ENCODE data around the gene PAX5. TPM values are rescaled to one million over a fixed set of nuclear protein-coding genes. Genes with fewer than 3 reads are reported as not detected.

Gene PAX5
- total RNA-seq, 1 experiment from 2014 or later, result 0.39 TPM

- H2BK15ac ChIP-seq (ENCODE audit: low read depth, low read length), result no peak overlapping the region
- no peak overlapping the region for H3K27ac ChIP-seq (ENCODE audit: insufficient read length, low read depth, low read length)
- H2AFZ ChIP-seq (ENCODE audit: low read length), result no peak overlapping the region
- H3K27me3 Mint-ChIP-seq (ENCODE audit: low read depth), result peaks cover 100% of the 10 kb centered on the region
- no CpG with 5 or more reads among the region's 3 CpGs for WGBS (ENCODE audit: extremely low coverage, insufficient read length, low lambda C conversion rate)
- H3K27me3 ChIP-seq (ENCODE audit: insufficient read depth, low read length), result peaks cover 84% of the 10 kb centered on the region
- no peak overlapping the region for H3K4ac ChIP-seq (ENCODE audit: low read depth, low read length)
- H4K8ac ChIP-seq (replicated peaks; ENCODE audit: insufficient read length, low read depth, low read length), result no peak overlapping the region
- no peak overlapping the region for H3K23ac ChIP-seq (ENCODE audit: insufficient read length, low read depth, low read length)
- H2AK5ac ChIP-seq (ENCODE audit: insufficient read length, low read length), result no peak overlapping the region
- peaks cover 2 to 9% of the 10 kb centered on the region in 2 experiments; a peak in 4 of 5 replicates for H3K9me3 Mint-ChIP-seq
- no peak overlapping the region for H2BK12ac ChIP-seq (ENCODE audit: insufficient read length, low read depth, low read length)
- 0 out of 5 replicates have a peak overlapping the region, but pooled peaks of 1 of the 2 experiments have one; percentile 13 for H3K4me3 Mint-ChIP-seq
- TF ChIP-seq, protein P1, sequence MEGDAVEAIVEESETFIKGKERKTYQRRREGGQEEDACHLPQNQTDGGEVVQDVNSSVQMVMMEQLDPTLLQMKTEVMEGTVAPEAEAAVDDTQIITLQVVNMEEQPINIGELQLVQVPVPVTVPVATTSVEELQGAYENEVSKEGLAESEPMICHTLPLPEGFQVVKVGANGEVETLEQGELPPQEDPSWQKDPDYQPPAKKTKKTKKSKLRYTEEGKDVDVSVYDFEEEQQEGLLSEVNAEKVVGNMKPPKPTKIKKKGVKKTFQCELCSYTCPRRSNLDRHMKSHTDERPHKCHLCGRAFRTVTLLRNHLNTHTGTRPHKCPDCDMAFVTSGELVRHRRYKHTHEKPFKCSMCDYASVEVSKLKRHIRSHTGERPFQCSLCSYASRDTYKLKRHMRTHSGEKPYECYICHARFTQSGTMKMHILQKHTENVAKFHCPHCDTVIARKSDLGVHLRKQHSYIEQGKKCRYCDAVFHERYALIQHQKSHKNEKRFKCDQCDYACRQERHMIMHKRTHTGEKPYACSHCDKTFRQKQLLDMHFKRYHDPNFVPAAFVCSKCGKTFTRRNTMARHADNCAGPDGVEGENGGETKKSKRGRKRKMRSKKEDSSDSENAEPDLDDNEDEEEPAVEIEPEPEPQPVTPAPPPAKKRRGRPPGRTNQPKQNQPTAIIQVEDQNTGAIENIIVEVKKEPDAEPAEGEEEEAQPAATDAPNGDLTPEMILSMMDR (conservative IDR thresholded peaks at IDR 0.05), result no peak
- no peaks in the 10 kb centered on the region for H3K79me1 ChIP-seq (ENCODE audit: insufficient read depth, low read depth, low read length, poor library complexity, severe bottlenecking)
- H4K91ac ChIP-seq (ENCODE audit: insufficient read length, low read depth, low read length), result no peak overlapping the region
- DNase-seq, result no peak
- no peak overlapping the region; the same call in 1 of the 2 replicates for H3K14ac ChIP-seq (ENCODE audit: insufficient read depth, low read length)
- H3K4me1 ChIP-seq (ENCODE audit: insufficient read depth, low read length), result no peaks in the 10 kb centered on the region
- H3K4me2 ChIP-seq (ENCODE audit: insufficient read depth, insufficient read length, low read length), result no peak overlapping the region
- H3K27ac Mint-ChIP-seq, result no peak overlapping the region
- no peak overlapping the region for H2BK120ac ChIP-seq (ENCODE audit: low read depth, low read length, poor library complexity, severe bottlenecking)
- no peak overlapping the region for H3K18ac ChIP-seq (ENCODE audit: insufficient read length, low read depth, low read length)
- H2BK20ac ChIP-seq (ENCODE audit: low read depth, low read length, poor library complexity, severe bottlenecking), result no peak overlapping the region
- H3K36me3 Mint-ChIP-seq (ENCODE audit: insufficient read depth in 1 of 3, low read depth in 3 of 3), result peaks cover 0 to 1% (median 0%) of the 10 kb centered on the region in 3 experiments; a peak in 2 of 7 replicates
- no peaks in the 10 kb centered on the region for H3K9me3 ChIP-seq (ENCODE audit: control insufficient read depth, low read depth, low read length)
- H3K23me2 ChIP-seq (ENCODE audit: insufficient read length, low read depth, low read length, poor library complexity, severe bottlenecking), result peaks cover 50% of the 10 kb centered on the region
- no peak overlapping the region for H4K5ac ChIP-seq (ENCODE audit: insufficient read length, low read depth, low read length)
- peaks cover 3% of the 10 kb centered on the region for H4K20me1 ChIP-seq (ENCODE audit: control insufficient read depth, insufficient read depth, insufficient read length)
- H3K4me1 Mint-ChIP-seq, result peaks cover 41 to 53% of the 10 kb centered on the region in 2 experiments
- no peak overlapping the region for H3K56ac ChIP-seq (ENCODE audit: insufficient read length, low read depth, low read length)
- H3K79me2 ChIP-seq (ENCODE audit: insufficient read depth, low read length), result no peaks in the 10 kb centered on the region
- no peak overlapping the region for H3K9ac ChIP-seq (ENCODE audit: extremely low read depth, insufficient read length, low read length)
- H3T11ph ChIP-seq (ENCODE audit: low read length), result no peak overlapping the region
- no peak overlapping the region for H2BK5ac ChIP-seq (ENCODE audit: insufficient read length, low read length)
Measured at GRCh38 chr9:37032713-37033112, 1.4 kb downstream of the PAX5 start.
